BJ (cell line): Measurements from ENCODE around the gene RPP40. TPM values are rescaled to one million over a fixed set of nuclear protein-coding genes. Genes with fewer than 3 reads are reported as not detected.

Experiments used
- CTCF ChIA-PET: fragments of 350-600 bp; formaldehyde crosslinking; extraction: SDS; loops from one replicate; lab custom pipeline; 2021; ENCODE audit warnings: antibody characterized with exemption, inconsistent platforms; lab: Yijun Ruan, JAX
- POLR2A ChIA-PET: fragments of 300-600 bp; sonication (Branson Sonifier 250); formaldehyde crosslinking; extraction: SDS; loops from one replicate; lab custom pipeline; 2021; ENCODE audit warnings: antibody characterized with exemption; lab: Charles Lee
- DNase-seq: peaks from one replicate; pipeline ENCODE4 v3.0.0-alpha.2; 2011; ENCODE audit warnings: low read depth
- H3K27me3 ChIP-seq: 2 replicates; pipeline ENCODE4 v1.6.0; 2011; ENCODE audit warnings: low read length; ENCODE audit not compliant: control insufficient read depth, insufficient read depth
- H3K36me3 ChIP-seq: 2 replicates; pipeline ENCODE4 v1.5.1; 2011; ENCODE audit warnings: low read length; ENCODE audit not compliant: control insufficient read depth, insufficient read depth
- H3K4me3 ChIP-seq: 2 replicates; pipeline ENCODE4 v1.5.1; 2011; ENCODE audit warnings: low read depth, mild to moderate bottlenecking, control low read depth, low read length
- CTCF ChIP-seq: IDR thresholded peaks from 2 replicates; pipeline ENCODE4 v1.5.1; 2011; ENCODE audit warnings: low read depth, mild to moderate bottlenecking, control low read depth, inconsistent platforms, low read length, moderate library complexity; ENCODE audit not compliant: insufficient read depth
- polyA plus RNA-seq: library from polyadenylated mRNA; depleted of rRNA; stranded (reverse); fragments of >200 nt; gene quantifications from 2 replicates; pipeline ENCODE4 v1.2.3, GENCODE V29; 2011

Gene RPP40
- polyA plus RNA-seq, 1 experiment, result 5.6 TPM

DNA sequence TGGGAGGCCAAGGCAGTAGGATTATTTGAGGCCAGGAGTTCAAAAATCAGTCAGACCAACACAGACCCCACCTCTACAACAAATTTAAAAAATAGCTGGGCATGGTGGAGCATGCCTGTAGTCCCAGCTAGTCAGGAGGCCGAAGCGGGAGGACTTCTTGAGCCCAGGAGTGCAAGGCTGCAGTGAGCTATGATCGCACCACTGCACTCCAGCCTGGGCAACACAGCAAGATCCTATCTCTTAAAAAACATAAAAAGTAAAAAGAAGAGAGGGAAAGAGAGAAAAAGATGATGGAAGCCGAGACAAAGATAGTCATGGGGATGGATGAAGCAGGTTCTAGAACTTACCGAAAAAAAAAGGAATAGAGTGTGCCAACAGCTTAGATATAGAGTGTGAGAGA, 25.8 kb upstream of the RPP40 start:
- no peak for TF ChIP-seq CTCF
- CTCF ChIA-PET, result interaction anchor here (0.5 to 1.8 kb wide), 3 partner anchors 11 to 88 kb away, joined by 3 to 6 read pairs (median 5); no protein-coding TSS in a partner anchor
- POLR2A ChIA-PET, result no interaction called here
- H3K4me3 ChIP-seq, result no peak overlapping the region
- DNase-seq, result no peak
- H3K36me3 ChIP-seq, result no peaks in the 10 kb centered on the region
- no peaks in the 10 kb centered on the region for H3K27me3 ChIP-seq

DNA sequence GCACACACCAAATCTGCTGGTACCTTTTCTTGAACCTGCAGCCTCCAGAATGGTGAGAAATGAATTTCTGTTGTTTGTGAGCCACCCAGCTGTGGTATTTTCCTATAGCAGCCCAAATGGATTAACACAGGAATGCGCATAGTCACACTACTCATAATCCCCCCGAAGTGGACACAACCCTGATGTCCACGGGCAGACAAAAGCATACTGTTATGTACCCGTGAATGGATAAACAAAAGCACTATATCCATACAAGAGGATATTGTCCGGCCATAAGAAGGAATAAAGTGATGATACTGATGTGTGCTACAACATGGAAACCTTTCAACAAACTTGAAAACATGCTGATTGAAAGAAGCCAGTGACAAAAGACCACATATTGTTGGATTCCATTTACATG, 25.1 kb upstream of the RPP40 start:
- POLR2A ChIA-PET, result no interaction called here
- no peak for TF ChIP-seq CTCF
- no peaks in the 10 kb centered on the region for H3K27me3 ChIP-seq
- no peak overlapping the region for H3K4me3 ChIP-seq
- CTCF ChIA-PET, result no interaction called here
- no peak for DNase-seq
- no peaks in the 10 kb centered on the region for H3K36me3 ChIP-seq

- H3K27me3 ChIP-seq, result no peaks in the 10 kb centered on the region
- CTCF ChIA-PET, result no interaction called here
- POLR2A ChIA-PET, result no interaction called here
- no peak overlapping the region for H3K4me3 ChIP-seq
- no peaks in the 10 kb centered on the region for H3K36me3 ChIP-seq
- no peak for TF ChIP-seq CTCF
- no peak for DNase-seq
These were observed 24.5 kb upstream of the RPP40 start for GRCh38 chr6:5028301-5028700.

GRCh38 chr6:5025911-5026819, 22.3 kb upstream of the RPP40 start:
- Histone ChIP-seq H3K27me3 (no peaks in the 10 kb centered on the region), H3K4me3 (peak overlapping the region; percentile 47), H3K36me3 (no peaks in the 10 kb centered on the region)
- peak; percentile 34; the same call in 1 of the 2 replicates for TF ChIP-seq CTCF
- DNase-seq, result no peak
- CTCF ChIA-PET, result no interaction called here
- POLR2A ChIA-PET, result no interaction called here

DNA sequence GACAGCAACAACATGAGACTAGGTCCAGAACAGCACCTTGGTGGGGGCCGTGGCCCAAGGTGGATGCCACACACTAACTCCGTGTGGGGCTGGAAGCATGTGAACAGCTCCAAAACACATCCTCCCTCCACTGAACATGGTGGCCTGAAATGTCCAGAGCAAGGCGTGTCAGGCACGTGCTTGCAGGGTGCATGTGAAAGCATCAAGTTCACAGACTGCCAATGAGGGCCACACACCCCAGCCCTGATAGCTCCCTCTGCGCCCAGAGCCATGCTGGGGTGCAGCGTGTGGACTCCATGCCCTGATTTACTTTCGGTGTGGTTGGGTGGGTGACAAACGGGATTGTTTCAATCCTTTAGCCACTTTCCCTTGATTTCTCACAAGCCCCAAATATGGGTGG, 20.1 kb upstream of the RPP40 start:
- DNase-seq, result no peak
- ChIA-PET POLR2A (no interaction called here), CTCF (interaction anchor here (0.5 to 0.6 kb wide), 2 partner anchors 17 to 205 kb away, joined by 3 read pairs; no protein-coding TSS in a partner anchor)
- no peaks in the 10 kb centered on the region for H3K36me3 ChIP-seq
- no peaks in the 10 kb centered on the region for H3K27me3 ChIP-seq
- TF ChIP-seq CTCF, result no peak
- no peak overlapping the region for H3K4me3 ChIP-seq
